Pancreas (tissue), 10 donors: Measurements from ENCODE around the gene SHISA7. TPM values are rescaled to one million over a fixed set of nuclear protein-coding genes. Genes with fewer than 3 reads are reported as not detected.

ENCODE experiments used
- ATAC-seq, 4 donors: fragments of 200-7000 bp; cut with Tn5 transposase; one replicate each; pipeline versions ENCODE4 v1.8.0 to v1.9.1; 2020; ENCODE audit warnings: mild to moderate bottlenecking in 4 of 4, moderate library complexity in 4 of 4
- DNase-seq, 6 donors: peaks; one replicate each; pipeline ENCODE4 v3.0.0-alpha.2; 2020
- FAIRE-seq: peaks from 2 replicates; lab custom pipeline; 2012; peaks lifted over from hg19 to GRCh38; lab: Jason Lieb, UNC
- H3K27ac ChIP-seq, 4 donors: fragments of 200-600 bp; sonication (generic); 1 replicate in 3 of 4; 2 replicates in 1 of 4; pipeline versions ENCODE4 v1.5.0 to v1.8.0; 2020
- H3K27me3 ChIP-seq, 4 donors: fragments of 200-600 bp; one replicate each; pipeline ENCODE4 v1.8.0; 2021
- H3K36me3 ChIP-seq, 3 donors: fragments of 200-600 bp; sonication (generic) in 1 of 3; one replicate each; pipeline versions ENCODE4 v1.5.0 to v1.8.0; 2020 to 2021
- H3K4me1 ChIP-seq, 3 donors: fragments of 200-600 bp; one replicate each; pipeline ENCODE4 v1.8.0; 2021
- H3K4me3 ChIP-seq, 4 donors: fragments of 200-600 bp; sonication (generic) in 2 of 4; one replicate each; pipeline versions ENCODE4 v1.5.0 to v1.8.0; 2020 to 2021
- H3K9me3 ChIP-seq, 4 donors: fragments of 200-600 bp; one replicate each; pipeline ENCODE4 v1.8.0; 2021
- CTCF ChIP-seq, 4 donors: fragments of 200-600 bp; sonication (generic) in 3 of 4; IDR thresholded peaks; one replicate each; pipeline versions ENCODE4 v1.5.0 to v1.8.0; 2021; ENCODE audit warnings: antibody characterized with exemption in 4 of 4
- WGBS, 2 donors: extraction: QIAGEN DNeasy Blood & Tissue Kit; methylation state at CpG; one replicate each; pipeline ENCODE4 v1.1.7; 2013; 5-methylcytosine and 5-hydroxymethylcytosine counted together
- intact Hi-C, 3 donors: fragments of 100-400 bp; cut with DNase I; formaldehyde crosslinking; loops; one replicate each; pipeline versions ENCODE4 v1.11.1 to v1.14.2; 2022
- polyA plus RNA-seq, 2 donors: library from polyadenylated mRNA; stranded (reverse); fragments of 200-250 nt; gene quantifications; one replicate each; pipeline ENCODE4 v1.2.3, GENCODE V29; 2013
- total RNA-seq, 6 donors: library from RNA; stranded (reverse); fragmentation: NEBNext Ultra II Directional in 4 of 6; extraction: Animal tissue kit (Norgen Biotek cat#: 25700) in 4 of 6; gene quantifications; one replicate each; pipeline versions ENCODE4 v1.2.1 to v1.2.4, GENCODE V29; 2021 to 2023
- donor health status: healthy with polysubstance abuse.
- donor health status: DM: no; HTN: no; CAD: no; lungs with moderate emphysema.
- donor health status: DM: no; HTN: no; CAD: no.
- donor health status: control.
- donor health status: control.
- donor health status: Bipolar disorder and iron deficiency.
- donor health status: DM: yes; HTN: yes; CAD: no.
- donor health status: DM: no; HTN: no; CAD: no.
- donor health status: DM: no; HTN: no; CAD: no.
- donor health status: DM: yes; HTN: yes; CAD: no.

Gene SHISA7
- total and polyA plus RNA-seq, 8 donors: 0.04 to 0.33 (median 0.06) TPM; not detected in 3

GRCh38 chr19:55432241-55432959, 10.7 kb downstream of the SHISA7 start:
- intact Hi-C loops: no loop called here
- DNase-seq: no peak
- peaks cover 0 to 8% (median 2%) of the 10 kb centered on the region in 4 donors for H3K27me3 ChIP-seq
- WGBS, 2 donors: 76 to 77% methylated on average over 14 of the region's 14 CpGs
- TF ChIP-seq CTCF (IDR thresholded peaks at IDR 0.05): no peak
- ATAC-seq: no peak
- H3K4me3 ChIP-seq: no peak overlapping the region
- H3K4me1 ChIP-seq: no peaks in the 10 kb centered on the region
- no peak for FAIRE-seq
- no peak overlapping the region for H3K27ac ChIP-seq
- no peaks in the 10 kb centered on the region for H3K9me3 ChIP-seq
- H3K36me3 ChIP-seq: no peaks in the 10 kb centered on the region

- DNase-seq: no peak
- 81 to 100% methylated on average over 1 of the region's 1 CpG for WGBS, 2 donors
- Histone ChIP-seq H3K4me3 (no peak overlapping the region), H3K9me3 (no peaks in the 10 kb centered on the region), H3K36me3 (no peaks in the 10 kb centered on the region), H3K27ac (no peak overlapping the region), H3K27me3 (peaks cover 0 to 8% (median 2%) of the 10 kb centered on the region in 4 donors), H3K4me1 (no peaks in the 10 kb centered on the region)
- ATAC-seq: no peak
- no peak for TF ChIP-seq CTCF (IDR thresholded peaks at IDR 0.05)
- FAIRE-seq: no peak
- intact Hi-C loops: no loop called here
These were observed 11.9 kb downstream of the SHISA7 start for GRCh38 chr19:55431183-55431582.

GRCh38 chr19:55426042-55426441, 17.1 kb downstream of the SHISA7 start:
- no peak for ATAC-seq
- H3K9me3 ChIP-seq: no peaks in the 10 kb centered on the region
- H3K4me1 ChIP-seq: no peaks in the 10 kb centered on the region
- no peak for FAIRE-seq
- WGBS, 2 donors: 27 to 42% methylated on average over 2 of the region's 2 CpGs
- no peaks in the 10 kb centered on the region for H3K27me3 ChIP-seq
- intact Hi-C loops: no loop called here
- no peaks in the 10 kb centered on the region for H3K36me3 ChIP-seq
- H3K4me3 ChIP-seq: no peak overlapping the region
- no peak for TF ChIP-seq CTCF (IDR thresholded peaks at IDR 0.05)
- DNase-seq: no peak
- no peak overlapping the region for H3K27ac ChIP-seq

GRCh38 chr19:55424518-55424917, 18.6 kb downstream of the SHISA7 start:
- TF ChIP-seq CTCF (IDR thresholded peaks at IDR 0.05): no peak
- no peaks in the 10 kb centered on the region for H3K27me3 ChIP-seq
- H3K4me1 ChIP-seq: no peaks in the 10 kb centered on the region
- H3K9me3 ChIP-seq: no peaks in the 10 kb centered on the region
- H3K27ac ChIP-seq: no peak overlapping the region
- FAIRE-seq: no peak
- intact Hi-C loops: no loop called here
- WGBS, 2 donors: 58 to 80% methylated on average over 3 of the region's 3 CpGs
- H3K36me3 ChIP-seq: no peaks in the 10 kb centered on the region
- no peak for DNase-seq
- no peak for ATAC-seq
- H3K4me3 ChIP-seq: no peak overlapping the region
